NCI-H345 treated with DMSO at 0.1 percent for 48 hours (cell line): ENCODE data around the gene TMEM37.
A peak's percentile ranks its signal among the peaks of the same experiment; 100 is the strongest.
"Not testable (repeated sequence)": the region's sequence is repeated elsewhere in the genome, so short reads cannot be mapped to it uniquely, and the experiment has no call there.

ENCODE experiments used
- DNase-seq: peaks from one replicate; lab custom pipeline; 2025; ENCODE audit not compliant: unreplicated experiment; lab: John Stamatoyannopoulos, UW

Gene TMEM37, protein sequence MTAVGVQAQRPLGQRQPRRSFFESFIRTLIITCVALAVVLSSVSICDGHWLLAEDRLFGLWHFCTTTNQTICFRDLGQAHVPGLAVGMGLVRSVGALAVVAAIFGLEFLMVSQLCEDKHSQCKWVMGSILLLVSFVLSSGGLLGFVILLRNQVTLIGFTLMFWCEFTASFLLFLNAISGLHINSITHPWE

DNA sequence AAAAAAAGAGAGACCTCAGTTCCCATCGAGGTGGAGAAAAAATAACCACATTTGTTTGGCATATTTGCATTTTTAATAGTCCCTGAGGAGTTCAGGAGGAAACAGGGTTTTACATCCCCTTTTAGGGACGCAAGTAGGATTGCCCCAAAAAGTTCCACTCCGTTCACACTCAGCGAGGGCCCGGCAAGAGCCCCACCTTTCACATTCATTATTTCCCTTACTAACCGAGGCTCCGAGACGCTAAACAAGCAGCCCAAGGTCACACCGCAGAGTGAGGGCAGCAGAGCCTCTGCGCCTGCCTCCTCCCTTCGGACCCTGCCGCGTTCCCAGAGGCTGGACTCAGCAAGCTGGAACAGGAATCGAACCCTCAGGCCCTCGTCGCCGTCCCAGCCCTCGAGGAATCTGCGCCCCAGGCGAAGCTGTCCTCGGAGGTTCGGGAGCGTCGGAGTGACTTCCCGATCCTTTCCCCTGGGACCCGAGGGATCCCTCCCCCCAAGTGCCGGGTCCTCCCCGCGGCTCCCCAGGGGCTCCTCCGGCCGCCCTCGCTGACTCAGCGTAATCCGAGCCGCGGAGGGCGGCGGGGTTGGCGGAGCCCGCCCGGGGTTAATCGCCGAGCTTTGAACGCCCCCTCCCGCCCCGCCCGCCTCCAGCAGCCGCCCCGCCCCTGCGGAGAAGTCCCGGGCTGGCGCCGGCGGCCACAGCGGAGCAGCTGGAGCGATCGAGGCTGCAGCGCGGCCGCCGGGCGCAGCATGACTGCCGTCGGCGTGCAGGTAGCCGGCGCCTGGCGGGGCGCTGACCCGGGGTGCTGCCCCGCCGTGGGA, at the start of gene TMEM37:
Gene TMEM37 (plus strand): TSS at position 700 of the 821 bp plus-strand sequence. CDS start 50 bp downstream, at position 750.
- DNase-seq, result no peak

DNA sequence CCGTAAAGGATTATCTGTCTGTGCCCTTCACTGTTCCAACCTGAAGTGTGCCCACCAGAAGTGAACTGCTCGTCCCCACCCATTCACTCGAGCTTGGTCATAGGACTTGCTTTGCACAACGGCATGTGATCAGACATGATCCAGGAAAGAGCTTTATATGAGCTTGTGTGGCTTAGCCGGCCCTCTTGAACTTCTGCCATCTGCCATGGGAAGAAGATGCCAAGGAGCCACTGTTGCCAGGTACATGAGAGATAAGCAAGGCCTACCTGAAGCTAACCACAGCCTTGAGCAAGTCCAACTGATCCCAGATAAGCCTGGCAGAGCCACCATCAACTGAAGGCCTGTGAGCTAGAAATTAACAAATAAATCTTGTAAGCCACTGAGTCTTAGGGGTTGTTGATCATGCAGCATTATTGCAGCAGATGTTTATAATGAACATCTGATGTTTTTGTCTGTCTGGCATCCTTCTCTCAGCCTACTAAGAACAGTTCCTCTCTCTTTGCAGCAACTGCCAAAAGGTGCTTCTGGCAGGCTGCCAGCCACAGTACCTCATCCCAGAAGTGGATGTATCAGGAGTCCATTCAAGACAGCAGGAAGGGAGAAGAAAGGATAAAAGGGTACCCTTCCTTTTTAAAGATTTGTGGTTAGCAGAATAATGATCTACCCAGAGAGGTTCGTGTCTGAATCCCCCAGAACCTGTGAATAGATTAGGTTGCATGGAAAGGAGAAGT, 48.1 kb upstream of the TMEM37 start:
- DNase-seq, result peak; percentile 12

DNA sequence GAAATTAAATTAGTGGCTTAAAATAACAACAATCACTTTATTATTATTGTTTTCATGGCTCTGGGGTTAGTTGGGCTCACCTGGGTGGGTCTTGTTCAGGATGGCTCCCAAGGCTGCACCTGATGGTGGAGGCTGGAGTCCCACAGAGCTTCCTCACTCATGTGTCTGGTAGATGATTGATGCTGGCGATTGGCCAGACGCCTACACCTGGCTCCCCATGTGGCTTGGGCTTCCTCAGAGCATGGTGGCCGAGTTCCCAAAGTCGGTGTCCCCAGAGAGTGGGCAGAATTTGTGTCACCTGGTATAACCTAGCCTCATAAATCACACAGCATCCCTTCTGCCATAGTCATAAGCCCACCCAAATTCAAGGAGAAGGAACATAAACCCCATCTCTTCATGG, 46.7 kb upstream of the TMEM37 start:
- DNase-seq, result no peak

DNA sequence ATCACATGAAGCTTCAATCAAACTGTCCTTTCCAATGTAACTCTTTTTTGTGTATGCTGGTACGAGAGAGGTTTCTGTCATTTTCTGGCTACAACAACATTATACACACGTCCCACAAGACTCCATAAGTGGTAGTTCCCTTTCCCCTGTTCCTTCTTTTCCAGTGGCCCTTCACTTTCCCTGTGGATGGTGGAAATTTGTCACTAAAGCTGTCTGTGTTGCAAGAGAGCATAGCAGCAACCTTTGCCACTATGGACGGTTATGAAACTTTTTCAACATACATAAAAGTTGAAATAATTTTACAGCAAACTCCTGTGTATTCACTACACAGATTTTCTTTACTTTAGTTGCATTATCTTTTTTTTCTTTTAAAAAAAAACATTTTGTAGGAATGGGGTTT, 46.2 kb upstream of the TMEM37 start:
- DNase-seq, result no peak

DNA sequence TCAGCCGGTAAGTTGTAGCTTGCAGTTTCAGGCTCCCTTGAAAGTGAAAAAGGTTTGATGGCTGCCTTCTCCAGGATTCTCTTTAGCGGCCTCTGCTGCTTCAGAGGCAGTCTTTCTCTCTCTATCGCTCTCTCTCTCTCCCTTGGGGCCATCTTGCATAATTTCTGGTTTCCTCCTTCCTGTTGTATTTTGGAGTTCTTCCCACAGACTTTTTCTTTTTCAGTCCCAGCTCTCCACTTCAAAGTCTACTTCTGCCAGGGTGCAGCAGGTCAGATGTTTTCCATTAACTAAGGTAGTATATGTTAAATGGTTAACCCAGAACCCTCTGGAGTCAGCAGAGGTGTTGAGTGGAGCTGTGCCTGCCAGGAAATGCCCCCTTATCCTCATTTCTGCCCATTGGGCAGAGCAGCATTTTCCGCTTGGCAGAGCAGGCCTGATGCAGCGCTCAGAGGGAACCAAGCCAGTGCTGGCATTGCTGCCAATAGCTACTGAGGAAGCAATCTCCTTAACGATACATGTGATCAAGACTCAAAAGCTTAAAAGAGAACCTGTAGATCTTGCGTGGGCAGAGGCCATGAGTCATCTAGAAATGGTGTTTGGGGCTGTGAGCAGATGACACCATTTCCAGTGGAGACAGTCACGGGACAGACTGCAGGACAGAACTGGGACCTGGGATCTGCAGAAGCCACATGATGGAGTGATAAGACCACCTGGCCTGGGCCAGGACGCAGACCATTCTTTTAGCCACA, 44.1 kb upstream of the TMEM37 start:
- DNase-seq, result no peak

DNA sequence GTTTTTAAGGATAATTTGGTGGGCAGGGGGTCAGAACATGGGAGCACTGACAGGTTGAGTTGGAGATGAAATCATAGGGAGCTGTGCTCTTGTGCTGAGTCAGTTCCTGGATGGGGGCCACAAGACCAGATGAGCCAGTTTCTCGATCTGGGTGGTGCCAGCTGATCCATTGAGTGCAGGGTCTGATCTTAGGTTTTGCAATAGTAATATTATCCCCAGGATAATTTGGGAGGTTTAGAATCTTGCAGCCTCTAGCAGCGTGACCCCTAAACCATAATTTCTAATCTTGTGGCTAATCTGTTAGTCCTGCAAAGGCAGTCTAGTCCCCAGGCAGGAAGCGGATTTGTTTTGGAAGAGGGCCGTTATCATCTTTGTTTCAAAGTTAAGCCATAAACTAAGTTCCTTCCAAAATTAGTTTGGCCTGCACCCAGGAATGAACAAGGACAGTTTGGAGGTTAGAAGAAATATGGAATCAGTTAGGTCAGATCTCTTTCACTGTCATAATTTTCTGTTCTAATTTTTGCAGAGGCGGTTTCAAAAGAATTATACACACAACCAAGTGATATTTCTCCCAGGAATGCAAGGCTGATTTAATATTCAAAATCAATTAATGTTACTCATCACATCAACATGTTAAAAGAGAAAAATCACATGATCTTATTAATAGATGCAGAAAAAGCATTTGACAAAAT, 41.9 kb upstream of the TMEM37 start:
- DNase-seq, result no peak

DNA sequence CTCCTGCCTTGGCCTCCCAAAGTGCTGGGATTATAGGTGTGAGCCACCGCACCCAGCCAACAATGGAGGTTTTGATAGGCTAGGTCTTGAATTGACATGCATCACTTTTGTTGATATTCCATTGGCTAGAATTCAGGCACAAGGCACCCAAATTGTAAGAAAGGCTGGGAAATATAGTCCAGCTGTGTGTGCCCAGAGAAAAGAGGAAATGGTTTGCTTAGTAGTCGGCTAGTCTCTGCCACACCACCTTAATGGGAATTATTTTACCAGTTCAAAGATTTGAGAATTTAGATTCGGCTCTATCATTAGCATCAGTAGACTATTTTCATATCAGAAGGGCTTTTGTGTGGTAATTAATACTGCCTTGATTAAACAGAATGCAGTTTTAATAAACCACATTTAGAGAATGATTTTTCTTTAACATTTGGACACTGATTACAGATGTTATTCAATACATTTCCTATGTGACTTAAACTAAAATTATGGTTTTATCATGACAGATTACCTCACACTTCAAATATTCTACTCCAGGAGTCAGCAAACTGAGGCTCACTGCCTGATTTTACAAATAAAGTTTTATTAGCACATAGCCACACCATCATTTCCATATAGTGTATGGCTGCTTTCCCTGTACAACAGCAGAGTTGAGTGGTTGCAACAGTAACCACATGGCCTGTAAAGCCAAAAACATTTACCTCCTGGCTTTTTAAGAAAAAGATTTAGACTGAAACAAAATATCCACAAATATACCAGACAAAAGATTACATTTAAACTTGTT, 37.5 kb upstream of the TMEM37 start:
- DNase-seq, result no peak

DNA sequence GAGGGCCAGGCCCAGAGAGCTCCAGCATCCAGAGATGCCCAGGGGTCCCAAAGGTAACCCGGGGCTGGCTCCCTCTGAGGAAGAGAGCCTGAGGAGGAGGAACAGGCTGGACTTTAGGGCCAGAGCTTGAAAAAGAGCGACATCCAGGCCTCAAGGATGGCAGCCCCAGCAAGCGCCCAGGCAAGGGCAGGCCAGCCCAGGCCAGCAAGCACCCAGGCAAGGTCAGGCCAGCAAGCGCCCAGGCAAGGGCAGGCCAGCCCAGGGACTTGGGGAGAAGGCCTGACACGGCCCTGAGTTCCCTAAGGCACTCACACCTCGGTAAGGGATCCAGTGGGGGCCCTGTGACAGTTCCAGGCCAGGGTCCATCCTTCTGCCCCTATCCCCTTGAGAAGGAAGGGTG, 34.5 kb upstream of the TMEM37 start:
- no peak for DNase-seq

DNA sequence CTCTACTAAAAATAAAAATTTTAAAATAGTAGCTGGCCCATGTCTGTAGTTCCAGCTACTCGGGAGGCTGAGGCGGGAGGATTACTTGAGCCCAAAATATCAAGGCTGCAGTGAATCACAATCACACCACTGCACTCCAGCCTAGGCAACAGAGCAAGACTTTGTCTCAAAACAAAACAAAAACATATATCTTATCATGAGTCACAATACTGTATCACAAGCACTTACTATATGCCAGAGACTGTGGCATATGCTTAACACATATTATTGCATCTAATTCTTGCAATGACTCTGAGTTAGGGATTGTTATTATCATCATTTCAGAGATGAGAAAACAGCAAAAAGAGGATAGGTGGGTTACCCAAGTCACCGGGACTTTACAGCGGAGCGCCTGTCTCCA, 29.5 kb upstream of the TMEM37 start:
- no peak for DNase-seq

DNA sequence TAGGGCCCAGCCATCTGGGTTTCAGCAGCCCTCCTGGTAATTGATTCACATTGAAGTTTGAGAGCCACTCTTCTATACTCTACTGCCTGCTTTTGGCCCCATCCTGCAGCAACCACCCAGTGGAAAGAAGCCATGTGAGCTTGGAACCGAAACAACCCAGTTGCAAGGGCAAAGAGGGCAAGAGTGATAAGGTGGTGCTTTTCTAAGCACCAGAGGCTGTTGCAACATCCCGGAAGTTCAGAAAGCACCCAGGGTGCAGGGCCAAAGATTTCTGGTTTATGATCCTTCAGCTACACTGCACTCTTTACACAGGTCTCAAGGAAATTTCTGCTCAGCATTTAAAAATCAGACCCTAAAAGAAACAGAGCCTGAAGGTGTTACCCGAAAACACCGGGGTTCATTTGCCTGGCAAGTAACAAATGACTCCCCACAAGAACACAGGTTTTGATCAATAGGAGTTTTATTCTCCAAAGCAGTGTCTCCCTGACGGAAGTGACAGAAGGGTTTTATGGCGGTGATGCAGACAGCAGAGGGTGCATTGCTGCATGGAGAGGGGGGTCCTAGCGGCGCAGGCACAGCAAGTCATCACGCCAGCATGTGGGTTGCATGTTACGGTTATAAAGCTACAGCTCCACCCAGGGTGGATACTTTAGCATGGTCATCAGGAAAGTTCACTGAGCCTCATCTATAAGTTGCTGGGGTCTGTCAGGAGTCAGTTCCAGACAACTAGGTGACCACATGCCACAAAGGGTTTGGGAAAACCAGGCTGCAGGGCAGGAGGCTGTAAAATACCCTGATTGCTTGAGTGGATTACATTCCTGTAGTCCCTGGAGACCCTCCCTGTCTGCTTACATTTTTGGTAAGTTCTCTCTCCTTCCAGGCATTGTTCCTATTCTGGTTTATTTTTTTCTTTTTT, 28.8 kb upstream of the TMEM37 start:
- no peak for DNase-seq

DNA sequence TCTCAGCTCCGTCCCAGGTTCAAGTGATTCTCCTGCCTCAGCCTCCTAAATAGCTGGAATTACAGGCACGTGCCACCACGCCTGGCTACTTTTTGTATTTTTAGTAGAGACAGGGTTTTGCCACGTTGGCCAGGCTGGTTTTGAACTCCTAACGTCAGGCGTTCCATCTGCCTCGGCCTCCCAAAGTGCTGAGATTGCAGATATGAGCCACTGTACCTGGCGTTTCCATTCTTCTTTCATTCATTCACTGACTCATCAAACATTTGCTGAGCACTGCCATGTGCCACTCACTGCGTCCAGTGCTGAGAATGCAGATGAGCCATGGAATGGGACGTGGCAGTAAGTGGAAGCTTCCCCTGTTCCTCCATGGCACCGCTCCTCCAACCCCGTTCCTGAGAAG, 28.0 kb upstream of the TMEM37 start:
- not testable (repeated sequence) for DNase-seq

DNA sequence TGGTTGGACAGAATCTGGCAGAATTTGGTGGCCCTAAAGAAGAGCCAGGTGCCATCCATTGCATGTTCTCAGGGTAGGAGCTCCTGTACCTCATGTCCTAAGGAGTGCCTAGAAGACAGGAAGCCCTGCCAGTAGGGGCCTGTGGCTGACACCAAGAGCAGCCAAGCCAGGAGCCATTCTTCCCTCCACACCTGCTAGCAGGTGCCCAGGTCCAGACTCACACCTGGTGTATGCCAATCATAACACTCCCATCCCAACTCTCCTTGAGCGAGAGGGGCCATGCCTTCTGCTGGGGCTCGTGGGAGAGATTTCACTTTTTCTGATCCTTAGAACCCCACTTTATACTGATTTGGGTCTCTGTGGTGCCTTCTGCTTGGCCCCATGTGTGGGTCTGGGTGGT, 26.5 kb upstream of the TMEM37 start:
- DNase-seq, result no peak

DNA sequence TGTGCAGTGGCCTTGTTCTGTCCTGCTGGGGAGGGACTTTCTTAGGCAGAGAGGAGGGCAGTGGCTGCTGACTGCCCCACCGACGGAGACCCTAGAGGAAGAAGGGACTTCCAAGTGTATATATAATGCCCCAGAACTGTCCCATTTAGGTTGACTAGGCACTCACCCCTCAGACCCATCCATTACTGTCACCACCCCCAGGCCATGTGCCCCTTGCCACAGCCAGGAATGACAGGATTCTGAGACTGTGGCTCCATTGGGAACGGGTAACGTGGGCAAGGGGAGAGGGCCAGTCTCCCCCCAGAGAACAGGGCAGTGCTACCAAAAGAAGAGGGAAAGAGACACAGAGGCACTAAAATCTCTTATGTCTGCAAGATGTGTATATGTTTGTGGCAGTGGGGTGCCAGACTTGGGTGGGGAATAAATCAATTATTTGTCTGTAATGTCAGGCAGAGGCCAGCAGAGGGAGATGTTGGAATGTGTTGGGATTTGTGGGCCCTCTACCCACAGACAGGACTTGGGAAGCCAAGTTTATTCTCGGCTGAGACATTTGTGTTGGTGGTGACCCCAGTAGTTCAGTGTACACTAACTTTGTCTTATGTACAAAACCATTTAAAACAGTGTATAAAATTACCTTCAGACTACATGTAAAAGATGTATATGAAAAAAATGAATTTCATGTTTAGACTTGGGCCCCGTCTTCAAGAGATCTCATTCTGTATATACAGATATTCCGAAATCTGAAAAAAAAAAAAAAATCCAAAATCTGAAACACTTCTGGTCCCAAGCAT, 24.0 kb upstream of the TMEM37 start:
- peak; percentile 29 for DNase-seq

DNA sequence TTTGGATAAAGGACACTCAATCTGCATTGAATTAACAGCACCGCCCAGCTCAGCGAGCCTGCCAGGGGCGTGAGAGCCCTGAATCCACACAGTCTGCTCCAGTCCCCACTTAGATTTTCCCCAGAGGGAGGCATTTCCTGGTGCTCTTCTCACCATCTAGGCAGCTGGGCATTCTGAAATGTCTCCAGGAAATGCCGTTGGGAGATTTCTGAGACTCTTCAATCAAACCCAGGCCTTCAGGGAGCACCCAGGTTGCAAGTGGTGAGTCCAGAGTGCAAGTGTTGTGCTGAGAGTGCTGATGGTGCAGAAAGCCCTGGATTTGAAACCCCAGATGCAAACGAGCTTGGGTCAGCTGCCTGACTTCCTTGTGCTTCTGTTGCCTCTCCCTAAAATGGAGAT, 23.4 kb upstream of the TMEM37 start:
- DNase-seq, result no peak

DNA sequence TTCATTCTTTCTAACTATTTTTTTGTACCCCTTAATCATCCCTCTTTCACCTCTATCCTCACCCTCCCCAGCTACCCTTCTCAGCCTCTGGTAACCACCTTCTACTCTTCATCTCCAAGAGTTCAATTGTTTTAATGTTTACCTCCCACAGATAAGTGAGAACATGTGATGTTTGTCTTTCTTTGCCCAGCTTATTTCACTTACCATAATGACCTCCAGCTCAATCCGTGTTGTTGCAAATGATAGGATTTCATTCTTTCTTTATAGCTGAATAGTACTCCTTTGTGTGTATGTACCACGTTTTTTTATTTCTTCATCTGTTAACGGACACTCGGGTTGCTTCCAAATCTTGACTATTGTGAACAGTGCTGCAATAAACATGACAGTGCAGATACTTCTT, 22.1 kb upstream of the TMEM37 start:
- no peak for DNase-seq

DNA sequence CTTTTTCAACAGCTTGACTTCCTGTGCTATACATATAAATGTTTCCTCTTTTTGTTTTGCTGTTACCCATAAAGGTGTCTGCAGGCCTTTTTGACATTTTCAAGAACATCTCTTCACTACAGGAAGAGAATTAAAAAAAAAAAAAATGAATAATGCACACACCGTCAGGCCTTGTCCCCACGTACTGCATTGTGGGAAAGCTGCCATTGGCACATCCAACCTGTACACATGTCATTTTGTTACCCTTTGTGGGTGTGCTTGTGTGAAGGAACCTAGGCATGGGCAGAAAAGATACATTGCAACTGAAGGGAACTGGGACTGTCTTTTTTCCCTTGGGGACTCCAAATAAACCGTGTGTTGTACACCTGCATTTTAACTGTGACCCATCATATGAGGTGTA, 16.8 kb upstream of the TMEM37 start:
- DNase-seq, result no peak

DNA sequence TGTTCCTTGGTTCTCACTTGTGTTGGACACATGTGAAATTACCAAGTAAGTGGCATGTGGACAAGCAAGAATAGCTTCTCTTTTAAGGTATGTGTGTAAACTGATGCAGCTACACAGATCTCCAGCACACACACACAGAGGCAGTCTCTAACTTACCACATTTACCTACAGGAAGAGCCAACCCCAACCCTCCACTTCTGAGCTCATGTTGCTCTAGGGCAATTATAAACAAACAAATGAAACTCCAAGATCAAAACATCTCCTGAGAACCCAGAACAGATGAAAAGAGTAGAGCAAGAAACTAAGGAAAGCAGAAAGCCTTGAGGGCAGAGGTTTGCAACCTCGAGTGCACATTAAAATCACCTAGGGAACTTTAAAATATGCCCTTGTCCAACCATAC, 16.0 kb upstream of the TMEM37 start:
- DNase-seq, result no peak

DNA sequence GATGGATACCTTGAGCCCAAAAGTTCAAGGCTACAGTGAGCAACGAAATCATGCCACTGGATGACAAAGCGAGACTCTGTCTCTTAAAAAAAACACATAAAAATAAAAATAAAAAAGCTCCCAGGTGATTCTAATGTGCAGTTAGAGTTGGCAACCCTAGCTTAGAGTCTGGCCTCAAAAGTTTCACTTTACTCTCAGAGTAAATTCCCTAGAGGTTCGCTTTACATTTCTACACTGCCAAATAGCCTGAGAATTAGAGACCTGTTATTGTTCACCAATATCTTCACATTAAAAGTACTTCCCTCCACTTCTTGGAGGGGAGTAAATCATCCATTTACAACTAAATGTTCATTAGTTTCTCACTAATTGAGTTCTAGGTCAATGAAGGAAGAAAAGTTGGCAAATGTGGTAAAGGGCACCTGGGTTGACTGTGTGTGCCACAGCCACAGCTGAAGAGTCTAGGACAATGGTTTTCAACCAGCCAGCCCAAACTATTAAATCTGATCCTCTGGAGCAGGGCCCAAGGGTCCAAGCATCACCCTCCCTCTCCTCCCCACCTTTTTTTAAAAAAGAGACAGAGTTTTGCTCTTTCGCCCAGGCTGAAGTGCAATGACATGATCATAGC, 15.2 kb upstream of the TMEM37 start:
- DNase-seq, result no peak
